Measurements from ENCODE around the gene USO1. TPM values are rescaled to one million over a fixed set of nuclear protein-coding genes. Genes with fewer than 3 reads are reported as not detected.

The USO1 gene
- total and polyA plus RNA-seq, 2 donors (not counting 3 experiments of a cell fraction or from before 2014, with no cell fraction given) = 29.1 to 66.0 TPM

GRCh38 chr4:75845992-75846391, 121.6 kb downstream of the USO1 start:
- Histone ChIP-seq H3K27ac (ENCODE audit: insufficient read depth, low read depth, low read length) (no peak overlapping the region), H2AFZ (ENCODE audit: low read depth, low read length) (no peak overlapping the region), H4K20me1 (replicated peaks; ENCODE audit: control insufficient read depth, extremely low read depth, insufficient read depth, low read length) (no peaks in the 10 kb centered on the region), H3K9me1 (replicated peaks; ENCODE audit: control insufficient read depth, extremely low read depth, insufficient read depth, low read length) (no peaks in the 10 kb centered on the region), H3K9me3 (replicated peaks; ENCODE audit: control insufficient read depth, insufficient read depth, low read length) (no peaks in the 10 kb centered on the region), H3K4me1 (ENCODE audit: control insufficient read depth, extremely low read depth, insufficient read depth, low read length) (peaks cover 15% of the 10 kb centered on the region), H3K27me3 (ENCODE audit: control insufficient read depth in 2 of 2, insufficient read depth in 2 of 2, low read length in 2 of 2) (no peaks in the 10 kb centered on the region), H3K9ac (replicated peaks; ENCODE audit: extremely low read depth, insufficient read depth, low read length) (no peak overlapping the region), H3K4me2 (ENCODE audit: insufficient read depth, low read length) (no peak overlapping the region), H3K4me3 (replicated peaks in 1 of 3; ENCODE audit: insufficient read depth in 1 of 3, low read depth in 1 of 3, low read length in 3 of 3) (no peak overlapping the region), H3K36me3 (ENCODE audit: control insufficient read depth in 2 of 2, extremely low read depth in 1 of 2, insufficient read depth in 2 of 2, low read length in 2 of 2) (no peaks in the 10 kb centered on the region), H3K79me2 (ENCODE audit: control insufficient read depth, insufficient read depth, low read length) (no peaks in the 10 kb centered on the region)
- dilution Hi-C loops (cut with MboI; ENCODE audit: extremely low pct_ligation_motif_present, low sequenced_read_pairs) = no loop called here
- ChIA-PET CTCF (no interaction called here), POLR2A (no interaction called here)
- no peak for TF ChIP-seq POLR2AphosphoS5 (IDR thresholded peaks at IDR 0.05; ENCODE audit: insufficient read depth, low read depth, low read length)
- no peak for TF ChIP-seq MAX (IDR thresholded peaks at IDR 0.05; ENCODE audit: insufficient read depth, insufficient read length)
- TF ChIP-seq CTCF (IDR thresholded peaks at IDR 0.05; ENCODE audit: extremely low read depth in 1 of 2, insufficient read depth in 1 of 2, low read depth in 1 of 2, low read length in 2 of 2) = no peak
- no peak for TF ChIP-seq MYC (IDR thresholded peaks at IDR 0.05; ENCODE audit: low read depth, low read length)
- TF ChIP-seq FOS (IDR thresholded peaks at IDR 0.05; ENCODE audit: borderline replicate concordance, insufficient read depth, low read length) = no peak
- no peak for TF ChIP-seq GATA2 (IDR thresholded peaks at IDR 0.05; ENCODE audit: insufficient read depth, insufficient read length, low read depth, low read length)
- no peak for TF ChIP-seq EZH2 (IDR thresholded peaks at IDR 0.05; ENCODE audit: borderline replicate concordance, low read depth, low read length, severe bottlenecking)
- TF ChIP-seq JUN (IDR thresholded peaks at IDR 0.05; ENCODE audit: borderline replicate concordance, insufficient read depth, insufficient read length, low read depth) = no peak
- TF ChIP-seq POLR2A (IDR thresholded peaks at IDR 0.05; ENCODE audit: low read depth, low read length) = no peak
- BruUV-seq (replicated peaks) = no TSS peak
- intact Hi-C loops (cut with micrococcal nuclease) = loop anchor here (5.0 kb wide), 3 partner anchors 174 to 914 kb away; partner anchors contain the start of genes G3BP2 and PARM1
- DNase-seq (ENCODE audit: low read depth, low spot score) (no peak), FAIRE-seq (no peak)
